Stimulated activated CD8-positive, alpha-beta memory T cell treated with anti-CD3 and anti-CD28 coated beads, Interleukin-4, amount 100 ng/mL, for 1 hour (primary cell): ENCODE data around the gene PBXIP1.

Source experiments
- DNase-seq, 2 donors: peaks; one replicate each; pipeline ENCODE4 v3.0.0-alpha.2; 2020; ENCODE audit warnings: low read depth in 2 of 2, low spot score in 1 of 2

Gene PBXIP1

GRCh38 chr1:154901591-154901990 lies 54.3 kb downstream of the PBXIP1 start:
- no peak for DNase-seq

DNA sequence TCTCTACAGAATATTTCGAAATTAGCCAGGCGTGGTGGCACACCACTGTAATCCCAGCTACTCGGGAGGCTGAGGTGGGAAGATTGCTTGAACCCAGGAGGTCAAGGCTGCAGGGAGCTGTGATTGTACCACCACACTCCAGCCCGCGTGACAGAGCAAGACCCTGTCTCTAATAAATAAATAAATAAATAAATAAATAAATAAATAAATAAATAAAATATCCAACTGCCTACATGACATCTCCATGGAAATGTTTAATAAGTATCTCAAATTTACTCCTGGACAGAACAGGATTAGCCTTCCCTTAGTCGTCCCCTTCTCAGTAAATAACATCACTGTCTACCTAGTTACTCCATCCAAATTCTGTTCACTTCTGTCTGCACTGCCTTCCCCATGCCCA lies 56.9 kb downstream of the PBXIP1 start:
- no peak for DNase-seq

- DNase-seq = no peak
Observed at GRCh38 chr1:154896771-154897286, 59.1 kb downstream of the PBXIP1 start.

GRCh38 chr1:154895798-154896197 lies 60.1 kb downstream of the PBXIP1 start:
- DNase-seq = no peak
